WTC11 (cell line): ENCODE results near the gene RAPGEF5. TPM values are rescaled to one million over a fixed set of nuclear protein-coding genes. Genes with fewer than 3 reads are reported as not detected.

Experiments
- ATAC-seq: fragments of 200-7000 bp; cut with Tn5 transposase; 2 replicates; pipeline ENCODE4 v1.10.0; 2021; ENCODE audit warnings: mild to moderate bottlenecking, moderate library complexity
- CTCF ChIA-PET: fragments of 300-600 bp; sonication (Branson Sonifier 250); formaldehyde crosslinking; loops from one replicate; lab custom pipeline; 2021; ENCODE audit warnings: antibody characterized with exemption; lab: Charles Lee
- POLR2A ChIA-PET: fragments of 350-600 bp; sonication (Branson Sonifier 250); formaldehyde crosslinking; loops from one replicate; lab custom pipeline; 2021; ENCODE audit warnings: antibody characterized with exemption; lab: Charles Lee
- DNase-seq: peaks from one replicate; pipeline ENCODE4 v3.0.0; 2021; ENCODE audit warnings: low spot score
- H3K27ac Mint-ChIP-seq: 2 replicates; pipeline ENCODE4 v1.8.0; 2021; ENCODE audit warnings: mixed read lengths
- H3K27me3 Mint-ChIP-seq: 2 replicates; pipeline ENCODE4 v1.8.0; 2021; ENCODE audit warnings: low read depth, mild to moderate bottlenecking, moderate library complexity, mixed read lengths
- H3K36me3 Mint-ChIP-seq: 2 replicates; pipeline ENCODE4 v1.8.0; 2021; ENCODE audit warnings: mixed read lengths
- H3K4me1 Mint-ChIP-seq: 2 replicates; pipeline ENCODE4 v1.8.0; 2022; ENCODE audit warnings: mixed read lengths
- H3K4me3 Mint-ChIP-seq: 2 replicates; pipeline ENCODE4 v1.8.0; 2021; ENCODE audit warnings: mild to moderate bottlenecking, moderate library complexity, mixed read lengths
- H3K9me3 Mint-ChIP-seq: 2 replicates; pipeline ENCODE4 v1.8.0; 2021; ENCODE audit warnings: mixed read lengths
- AFF4 ChIP-seq: sonication (generic); formaldehyde crosslinking; IDR thresholded peaks from 2 replicates; pipeline ENCODE4 v1.8.1; 2023; ENCODE audit warnings: mild to moderate bottlenecking, missing genetic modification reagents, borderline replicate concordance
- AR ChIP-seq: fragments of 250-450 bp; sonication (Bioruptor Pico); IDR thresholded peaks from 2 replicates; pipeline ENCODE4 v1.9.0; 2021; ENCODE audit warnings: mild to moderate bottlenecking
- ATF2 ChIP-seq: sonication (generic); formaldehyde crosslinking; IDR thresholded peaks from 2 replicates; pipeline ENCODE4 v1.8.1; 2022; ENCODE audit warnings: low read depth, missing genetic modification reagents, borderline replicate concordance
- ATF6 ChIP-seq: sonication (generic); formaldehyde crosslinking; IDR thresholded peaks from 2 replicates; pipeline ENCODE4 v1.8.1; 2023; ENCODE audit warnings: mild to moderate bottlenecking, missing genetic modification reagents
- ESRRA ChIP-seq: sonication (generic); formaldehyde crosslinking; IDR thresholded peaks from 2 replicates; pipeline ENCODE4 v1.8.1; 2022; ENCODE audit warnings: mild to moderate bottlenecking, missing genetic modification reagents, borderline replicate concordance
- FOXJ3 ChIP-seq: sonication (generic); formaldehyde crosslinking; IDR thresholded peaks from 2 replicates; pipeline ENCODE4 v1.9.0; 2021; ENCODE audit warnings: missing genetic modification reagents, mild to moderate bottlenecking, borderline replicate concordance
- KAT7 ChIP-seq: sonication (generic); formaldehyde crosslinking; IDR thresholded peaks from 2 replicates; pipeline ENCODE4 v1.8.1; 2023; ENCODE audit warnings: missing genetic modification reagents, mild to moderate bottlenecking, borderline replicate concordance
- MLX ChIP-seq: sonication (generic); formaldehyde crosslinking; IDR thresholded peaks from 2 replicates; pipeline ENCODE4 v1.8.1; 2023; ENCODE audit warnings: mild to moderate bottlenecking, missing genetic modification reagents, moderate library complexity
- RELA ChIP-seq: sonication (generic); formaldehyde crosslinking; IDR thresholded peaks from 2 replicates; pipeline ENCODE4 v1.8.1; 2022; ENCODE audit warnings: missing genetic modification reagents, mild to moderate bottlenecking, borderline replicate concordance
- SP1 ChIP-seq: sonication (generic); formaldehyde crosslinking; conservative IDR thresholded peaks from 2 replicates; pipeline ENCODE4 v1.8.1; 2022; ENCODE audit warnings: missing genetic modification reagents
- USF1 ChIP-seq: sonication (generic); formaldehyde crosslinking; IDR thresholded peaks from 2 replicates; pipeline ENCODE4 v1.8.0; 2022; ENCODE audit warnings: mild to moderate bottlenecking, missing genetic modification reagents
- ZMAT4 ChIP-seq: fragments of 250-450 bp; sonication (Bioruptor Pico); IDR thresholded peaks from 2 replicates; pipeline ENCODE4 v1.9.0; 2021; ENCODE audit warnings: mild to moderate bottlenecking
- ZNF425 ChIP-seq: fragments of 250-450 bp; sonication (Bioruptor Pico); conservative IDR thresholded peaks from 2 replicates; pipeline ENCODE4 v1.9.0; 2021; ENCODE audit warnings: mild to moderate bottlenecking
- ZNF512 ChIP-seq: sonication (generic); formaldehyde crosslinking; IDR thresholded peaks from 2 replicates; pipeline ENCODE4 v1.8.1; 2022; ENCODE audit warnings: missing genetic modification reagents, borderline replicate concordance
- ZSCAN18 ChIP-seq: fragments of 250-450 bp; sonication (Bioruptor Pico); IDR thresholded peaks from 2 replicates; pipeline ENCODE4 v2.1.2; 2022; ENCODE audit warnings: mild to moderate bottlenecking, moderate library complexity
- total RNA-seq: library from RNA; stranded (reverse); gene quantifications from 3 replicates; pipeline ENCODE4 v1.2.3, GENCODE V29; 2021

RAPGEF5 gene
- total RNA-seq, 1 experiment from 2014 or later, result 12.3 TPM

GRCh38 chr7:22277375-22277774, 79.6 kb downstream of the RAPGEF5 start (continued):
- no peak for TF ChIP-seq AR (CRISPR knock-in tag)
- TF ChIP-seq USF1 (CRISPR knock-in tag), result no peak
- no peak for TF ChIP-seq KAT7 (CRISPR knock-in tag)
- TF ChIP-seq RELA (CRISPR knock-in tag), result no peak
- TF ChIP-seq ZSCAN18 (CRISPR knock-in tag), result no peak
- no peak for TF ChIP-seq ESRRA (CRISPR knock-in tag)
- no peak for TF ChIP-seq AFF4
- no peak for TF ChIP-seq ZNF512 (CRISPR knock-in tag)

- POLR2A ChIA-PET, result no interaction called here
- Mint-ChIP-seq H3K27me3 (no peaks in the 10 kb centered on the region), H3K36me3 (peaks cover under 1% of the 10 kb centered on the region; the same call in 1 of the 2 replicates), H3K9me3 (peaks cover 9% of the 10 kb centered on the region), H3K27ac (no peak overlapping the region), H3K4me1 (no peaks in the 10 kb centered on the region), H3K4me3 (no peak overlapping the region)
- CTCF ChIA-PET, result interaction anchor here (0.6 kb wide), 1 partner anchor 419 kb away, joined by 3 read pairs; no protein-coding TSS in a partner anchor
- ATAC-seq, result no peak
- no peak for DNase-seq
- no peak for TF ChIP-seq ATF6 (CRISPR knock-in tag)
- TF ChIP-seq ATF2 (CRISPR knock-in tag), result no peak
- no peak for TF ChIP-seq SP1
- TF ChIP-seq ZMAT4 (CRISPR knock-in tag), result no peak
- no peak for TF ChIP-seq FOXJ3 (CRISPR knock-in tag)
- no peak for TF ChIP-seq ZNF425 (CRISPR knock-in tag)
- TF ChIP-seq MLX (CRISPR knock-in tag), result no peak
These were observed 81.3 kb downstream of the RAPGEF5 start for GRCh38 chr7:22275661-22276060.
